ENCODE measurements around the gene ADAM8. TPM values are rescaled to one million over a fixed set of nuclear protein-coding genes. Genes with fewer than 3 reads are reported as not detected.
A peak's percentile ranks its signal among the peaks of the same experiment; 100 is the strongest.

ADAM8 gene
- total RNA-seq, 2 donors from 2014 or later: 3.7 to 5.5 TPM

DNA sequence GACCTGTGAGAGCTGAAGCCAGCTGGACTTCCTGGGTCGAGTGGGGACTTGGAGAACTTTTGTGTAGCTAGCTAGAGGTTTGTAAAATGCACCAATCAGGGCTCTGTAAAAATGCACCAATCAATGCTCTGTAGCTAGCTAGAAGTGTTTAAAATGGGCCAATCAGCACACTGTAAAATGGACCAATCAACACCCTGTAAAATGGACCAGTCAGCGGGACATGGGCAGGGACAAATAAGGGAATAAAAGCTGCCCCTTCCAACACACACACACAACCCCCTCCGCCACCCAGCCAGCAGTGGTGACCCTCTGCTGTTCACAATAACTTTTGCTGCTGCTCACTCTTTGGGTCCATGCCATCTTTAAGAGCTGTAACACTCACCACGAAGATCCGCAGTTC, 39.2 kb upstream of the ADAM8 start:
- no peaks in the 10 kb centered on the region for H3K4me1 Mint-ChIP-seq
- Histone ChIP-seq H3K4me3 (ENCODE audit: low read length) (no peak overlapping the region), H3K9ac (ENCODE audit: extremely low read depth, low read length, poor library complexity, severe bottlenecking) (no peak overlapping the region), H3K4me1 (ENCODE audit: control insufficient read depth, insufficient read depth, low read length) (no peaks in the 10 kb centered on the region), H3K9me3 (ENCODE audit: control insufficient read depth, low read length) (peaks cover 20% of the 10 kb centered on the region), H3K27me3 (ENCODE audit: control insufficient read depth, insufficient read depth, low read length, poor library complexity, severe bottlenecking) (no peaks in the 10 kb centered on the region), H3K27ac (ENCODE audit: low read depth, low read length) (no peak overlapping the region), H3K36me3 (ENCODE audit: control insufficient read depth, insufficient read depth, low read length) (peaks cover 8% of the 10 kb centered on the region)
- WGBS, 2 experiments (ENCODE audit: insufficient coverage in 1 of 2, insufficient read length in 1 of 2): 93 to 94% methylated on average over 5 of the region's 5 CpGs
- no peak for TF ChIP-seq CTCF (conservative IDR thresholded peaks at IDR 0.05)
- peaks cover 16% of the 10 kb centered on the region for H3K36me3 Mint-ChIP-seq (ENCODE audit: low read depth)
- H3K27me3 Mint-ChIP-seq (ENCODE audit: insufficient read depth): peaks cover 17% of the 10 kb centered on the region
- H3K9me3 Mint-ChIP-seq: peaks cover 16% of the 10 kb centered on the region
- H3K27ac Mint-ChIP-seq: no peak overlapping the region
- H3K4me3 Mint-ChIP-seq: no peak overlapping the region
- peak; percentile 39 for DNase-seq

DNA sequence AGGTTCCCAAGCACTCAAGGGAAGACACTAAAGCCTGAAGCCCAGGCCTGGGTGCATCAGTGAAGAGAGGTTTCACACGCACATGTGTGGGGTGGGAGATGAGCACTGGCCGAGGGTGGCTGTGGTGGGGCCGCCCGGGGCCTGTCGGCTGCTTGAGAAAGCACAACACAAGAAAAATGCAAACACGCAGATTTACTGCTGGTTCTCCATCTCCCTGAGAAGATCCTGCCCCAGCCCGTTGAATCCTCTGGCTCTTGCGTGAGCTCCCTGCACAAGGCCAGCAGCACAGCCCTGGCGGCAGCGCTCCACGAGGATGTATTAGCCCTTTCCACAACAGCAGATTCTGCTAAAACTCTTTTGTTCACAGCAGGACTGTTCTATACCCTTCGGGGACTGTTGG, 38.2 kb upstream of the ADAM8 start:
- TF ChIP-seq CTCF (conservative IDR thresholded peaks at IDR 0.05): no peak
- Histone ChIP-seq H3K36me3 (ENCODE audit: control insufficient read depth, insufficient read depth, low read length) (peaks cover 17% of the 10 kb centered on the region), H3K27me3 (ENCODE audit: control insufficient read depth, insufficient read depth, low read length, poor library complexity, severe bottlenecking) (no peaks in the 10 kb centered on the region), H3K4me3 (ENCODE audit: low read length) (no peak overlapping the region), H3K9me3 (ENCODE audit: control insufficient read depth, low read length) (peaks cover 11% of the 10 kb centered on the region), H3K27ac (ENCODE audit: low read depth, low read length) (no peak overlapping the region), H3K4me1 (ENCODE audit: control insufficient read depth, insufficient read depth, low read length) (no peaks in the 10 kb centered on the region), H3K9ac (ENCODE audit: extremely low read depth, low read length, poor library complexity, severe bottlenecking) (no peak overlapping the region)
- Mint-ChIP-seq H3K36me3 (ENCODE audit: low read depth) (peaks cover 21% of the 10 kb centered on the region), H3K9me3 (peaks cover 9% of the 10 kb centered on the region), H3K4me1 (no peaks in the 10 kb centered on the region), H3K4me3 (no peak overlapping the region), H3K27ac (no peak overlapping the region), H3K27me3 (ENCODE audit: insufficient read depth) (peaks cover 14% of the 10 kb centered on the region)
- WGBS, 2 experiments (ENCODE audit: insufficient coverage in 1 of 2, insufficient read length in 1 of 2): 94 to 97% methylated on average over 11 to 12 of the region's 12 CpGs
- DNase-seq: no peak

DNA sequence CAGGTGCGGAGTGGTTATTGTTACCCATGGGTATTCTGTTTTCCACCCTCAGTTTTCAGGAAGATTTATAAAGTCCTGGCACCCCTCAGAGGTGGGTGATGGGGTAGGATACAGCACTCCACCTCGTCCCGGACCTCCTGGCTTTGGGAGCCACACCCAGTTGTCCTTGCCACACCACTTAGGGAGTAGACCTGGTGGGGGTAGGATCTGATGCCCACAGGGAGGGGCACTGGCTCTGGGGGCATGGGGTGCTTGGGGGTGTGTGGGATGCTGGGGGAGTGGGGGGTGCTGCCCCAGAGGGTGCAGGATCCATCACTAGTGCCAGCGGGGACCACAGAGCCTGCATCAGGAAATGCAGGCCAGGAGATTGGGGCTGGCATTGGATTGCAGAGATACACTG, 36.5 kb upstream of the ADAM8 start:
- Mint-ChIP-seq H3K27ac (no peak overlapping the region), H3K4me3 (no peak overlapping the region), H3K27me3 (ENCODE audit: insufficient read depth) (peaks cover 5% of the 10 kb centered on the region), H3K9me3 (no peaks in the 10 kb centered on the region), H3K4me1 (peaks cover under 1% of the 10 kb centered on the region), H3K36me3 (ENCODE audit: low read depth) (peaks cover 22% of the 10 kb centered on the region)
- TF ChIP-seq CTCF (conservative IDR thresholded peaks at IDR 0.05): no peak
- H3K4me3 ChIP-seq (ENCODE audit: low read length): no peak overlapping the region
- no peak overlapping the region for H3K27ac ChIP-seq (ENCODE audit: low read depth, low read length)
- H3K9ac ChIP-seq (ENCODE audit: extremely low read depth, low read length, poor library complexity, severe bottlenecking): no peak overlapping the region
- peaks cover 24% of the 10 kb centered on the region for H3K36me3 ChIP-seq (ENCODE audit: control insufficient read depth, insufficient read depth, low read length)
- H3K27me3 ChIP-seq (ENCODE audit: control insufficient read depth, insufficient read depth, low read length, poor library complexity, severe bottlenecking): no peaks in the 10 kb centered on the region
- DNase-seq: no peak
- no peaks in the 10 kb centered on the region for H3K4me1 ChIP-seq (ENCODE audit: control insufficient read depth, insufficient read depth, low read length)
- 89 to 98% methylated on average over 3 to 4 of the region's 4 CpGs for WGBS, 2 experiments (ENCODE audit: insufficient coverage in 1 of 2, insufficient read length in 1 of 2)
- H3K9me3 ChIP-seq (ENCODE audit: control insufficient read depth, low read length): no peaks in the 10 kb centered on the region
